Measurements from ENCODE around the gene P4HTM.

The P4HTM gene

DNA sequence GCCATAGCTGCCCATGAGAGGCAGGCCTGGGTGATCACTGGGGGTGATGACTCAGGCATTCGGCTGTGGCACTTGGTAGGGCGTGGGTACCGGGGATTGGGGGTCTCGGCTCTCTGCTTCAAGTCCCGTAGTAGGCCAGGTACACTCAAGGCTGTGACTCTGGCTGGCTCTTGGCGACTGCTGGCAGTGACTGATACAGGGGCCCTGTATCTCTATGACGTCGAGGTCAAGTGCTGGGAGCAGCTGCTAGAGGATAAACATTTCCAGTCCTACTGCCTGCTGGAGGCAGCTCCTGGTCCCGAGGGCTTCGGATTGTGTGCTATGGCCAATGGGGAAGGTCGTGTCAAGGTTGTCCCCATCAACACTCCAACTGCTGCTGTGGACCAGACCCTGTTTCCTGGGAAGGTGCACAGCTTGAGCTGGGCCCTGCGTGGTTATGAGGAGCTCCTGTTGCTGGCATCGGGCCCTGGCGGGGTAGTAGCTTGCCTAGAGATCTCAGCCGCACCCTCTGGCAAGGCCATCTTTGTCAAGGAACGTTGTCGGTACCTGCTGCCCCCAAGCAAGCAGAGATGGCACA, 22.5 kb downstream of the P4HTM start:
- no peak for DNase-seq

DNA sequence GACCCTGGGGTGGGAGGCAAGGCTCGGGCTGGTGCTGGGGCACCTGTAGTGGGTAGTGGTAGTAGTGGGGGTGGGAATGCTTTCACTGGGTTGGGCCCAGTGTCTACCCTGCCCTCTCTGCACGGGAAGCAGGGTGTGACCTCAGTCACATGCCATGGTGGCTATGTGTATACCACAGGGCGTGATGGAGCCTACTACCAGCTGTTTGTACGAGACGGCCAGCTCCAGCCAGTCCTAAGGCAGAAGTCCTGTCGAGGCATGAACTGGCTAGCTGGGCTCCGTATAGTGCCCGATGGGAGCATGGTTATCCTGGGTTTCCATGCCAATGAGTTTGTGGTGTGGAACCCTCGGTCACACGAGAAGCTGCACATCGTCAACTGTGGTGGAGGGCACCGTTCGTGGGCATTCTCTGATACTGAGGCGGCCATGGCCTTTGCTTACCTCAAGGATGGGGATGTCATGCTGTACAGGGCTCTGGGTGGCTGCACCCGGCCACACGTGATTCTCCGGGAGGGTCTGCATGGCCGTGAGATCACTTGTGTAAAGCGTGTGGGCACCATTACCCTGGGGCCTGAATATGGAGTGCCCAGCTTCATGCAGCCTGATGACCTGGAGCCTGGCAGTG, 23.2 kb downstream of the P4HTM start:
- DNase-seq = no peak

DNA sequence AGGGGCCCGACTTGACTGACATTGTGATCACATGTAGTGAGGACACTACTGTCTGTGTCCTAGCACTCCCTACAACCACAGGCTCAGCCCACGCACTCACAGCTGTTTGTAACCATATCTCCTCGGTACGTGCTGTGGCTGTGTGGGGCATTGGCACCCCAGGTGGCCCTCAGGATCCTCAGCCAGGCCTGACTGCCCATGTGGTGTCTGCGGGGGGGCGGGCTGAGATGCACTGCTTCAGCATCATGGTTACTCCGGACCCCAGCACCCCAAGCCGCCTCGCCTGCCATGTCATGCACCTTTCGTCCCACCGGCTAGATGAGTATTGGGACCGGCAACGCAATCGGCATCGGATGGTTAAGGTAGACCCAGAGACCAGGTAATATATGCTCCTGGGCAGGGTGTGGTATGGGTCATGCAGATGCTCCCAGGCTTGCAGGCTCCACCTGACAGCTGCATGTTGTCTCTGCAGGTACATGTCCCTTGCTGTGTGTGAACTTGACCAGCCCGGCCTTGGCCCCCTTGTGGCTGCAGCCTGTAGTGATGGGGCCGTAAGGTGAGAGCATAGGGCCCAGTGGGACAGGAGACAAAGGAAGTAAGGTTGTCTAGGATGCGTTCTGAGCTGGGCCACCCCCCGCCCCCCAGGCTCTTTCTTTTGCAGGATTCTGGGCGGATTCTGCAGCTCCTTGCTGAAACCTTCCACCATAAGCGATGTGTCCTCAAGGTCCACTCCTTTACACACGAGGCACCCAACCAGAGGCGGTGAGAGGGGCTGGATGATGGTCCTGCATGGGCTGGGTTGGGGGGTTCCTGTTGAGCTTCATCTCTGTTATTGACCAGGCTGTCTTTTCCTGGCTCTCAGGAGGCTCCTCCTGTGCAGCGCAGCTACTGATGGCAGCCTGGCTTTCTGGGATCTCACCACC, 24.0 kb downstream of the P4HTM start:
- DNase-seq = no peak

DNA sequence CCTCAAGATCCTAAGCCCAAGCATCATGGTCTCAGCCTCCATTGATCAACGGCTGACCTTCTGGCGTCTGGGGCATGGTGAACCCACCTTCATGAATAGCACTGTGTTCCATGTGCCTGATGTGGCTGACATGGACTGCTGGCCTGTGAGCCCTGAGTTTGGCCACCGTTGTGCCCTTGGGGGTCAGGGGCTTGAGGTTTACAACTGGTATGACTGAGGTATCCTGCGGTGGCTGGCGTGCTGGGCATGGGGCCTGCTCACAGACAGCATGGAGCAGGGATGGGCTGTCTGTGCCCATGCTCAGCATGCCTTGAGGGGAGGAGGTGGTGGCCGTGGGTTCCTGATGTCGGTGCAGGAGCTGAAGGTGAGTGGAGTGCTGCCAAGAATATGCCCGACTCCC, 25.0 kb downstream of the P4HTM start:
- DNase-seq = no peak

DNA sequence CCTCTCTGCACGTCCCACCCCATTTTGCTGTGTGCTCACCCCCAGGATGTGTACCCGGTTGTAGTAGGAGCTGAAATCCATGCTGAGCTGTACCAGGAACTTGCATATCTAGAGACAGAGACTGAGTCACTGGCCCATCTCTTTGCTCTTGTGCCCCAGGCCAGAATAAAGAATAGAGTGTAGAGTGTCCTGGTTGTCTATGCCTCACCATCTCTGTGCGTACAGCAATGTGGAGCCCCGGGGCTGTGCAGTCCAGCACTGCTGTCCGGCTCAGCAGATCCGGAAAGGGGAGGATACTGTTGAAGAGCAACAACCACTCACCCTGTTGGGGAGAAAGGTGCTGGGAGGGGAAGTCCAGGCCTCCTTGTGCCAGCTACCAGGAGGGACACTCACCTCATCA, 25.7 kb downstream of the P4HTM start:
- DNase-seq = no peak

DNA sequence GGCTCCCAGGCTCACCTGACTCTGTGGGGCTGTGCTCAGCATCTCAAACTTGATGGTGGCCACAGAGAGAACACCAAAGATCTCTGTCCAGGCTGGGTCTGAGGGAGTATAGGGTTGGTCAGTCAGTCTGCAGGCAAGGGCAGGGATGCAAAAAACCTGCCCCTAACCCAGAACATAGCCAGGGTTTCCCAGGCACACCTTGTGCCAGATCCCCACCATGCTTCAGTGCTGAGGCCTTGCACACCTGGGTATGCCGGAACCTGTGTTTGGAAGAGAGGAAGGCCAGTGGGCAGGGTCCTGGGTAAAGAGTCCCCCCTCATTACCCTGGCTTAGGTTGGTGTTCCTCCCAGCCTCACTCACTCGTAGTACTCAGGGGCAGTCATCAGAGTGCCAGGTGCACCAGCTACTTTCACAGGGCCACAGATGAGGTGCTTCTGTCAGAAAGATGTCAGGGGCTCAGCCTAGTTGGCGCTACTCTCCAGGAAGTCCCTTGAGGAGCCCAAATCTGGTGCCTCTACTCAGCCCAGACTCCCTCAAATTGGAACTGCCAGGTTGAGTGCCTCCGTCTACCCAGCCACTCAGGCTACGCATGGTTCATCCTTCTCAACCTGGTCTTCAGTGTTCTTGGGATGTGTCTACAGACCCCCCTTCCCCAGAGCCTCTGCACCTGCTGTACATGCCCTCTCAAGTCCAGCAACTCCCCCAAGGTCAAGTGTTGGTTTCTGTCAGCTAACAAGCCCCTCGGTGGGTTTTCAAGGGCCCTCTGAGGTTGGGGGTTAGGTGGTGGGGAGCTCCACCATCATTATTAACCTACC, 26.6 kb downstream of the P4HTM start:
- DNase-seq = no peak

DNA sequence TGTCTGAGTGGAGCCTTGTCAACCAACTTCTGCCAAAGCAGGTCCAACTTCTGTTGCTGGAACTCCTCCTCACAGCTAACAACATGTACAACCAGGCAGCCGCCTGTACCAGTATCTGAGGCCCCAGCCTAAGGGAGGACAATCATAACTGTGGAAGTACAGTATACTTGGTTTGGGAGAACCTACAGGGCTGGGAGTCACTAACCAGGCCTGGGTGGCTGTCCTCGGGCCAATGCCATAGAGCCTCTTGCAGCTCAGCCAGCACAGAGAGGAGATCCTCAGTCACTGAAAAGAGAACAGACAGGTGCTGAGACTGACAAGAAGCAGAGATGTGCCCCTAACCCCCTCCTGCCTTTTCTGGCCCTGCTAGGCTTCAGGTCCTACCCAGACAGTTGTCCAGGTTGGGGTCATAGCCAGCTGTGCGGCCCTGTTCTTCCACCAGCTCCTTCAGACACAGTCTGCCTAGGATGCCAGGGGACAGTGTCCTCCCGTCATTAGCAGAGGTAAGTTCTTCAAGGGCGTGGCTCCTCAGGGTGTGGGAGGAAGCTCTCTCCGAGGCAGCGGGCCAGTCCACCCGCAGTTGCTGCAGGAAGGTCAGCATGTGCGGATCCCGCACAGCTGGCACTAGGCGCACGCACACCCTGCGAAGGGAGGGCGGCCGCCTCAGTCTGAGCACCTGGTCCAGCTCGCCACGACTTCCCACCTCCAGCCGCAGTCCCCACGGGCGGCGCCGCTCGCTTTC, 27.4 kb downstream of the P4HTM start:
- no peak for DNase-seq

DNA sequence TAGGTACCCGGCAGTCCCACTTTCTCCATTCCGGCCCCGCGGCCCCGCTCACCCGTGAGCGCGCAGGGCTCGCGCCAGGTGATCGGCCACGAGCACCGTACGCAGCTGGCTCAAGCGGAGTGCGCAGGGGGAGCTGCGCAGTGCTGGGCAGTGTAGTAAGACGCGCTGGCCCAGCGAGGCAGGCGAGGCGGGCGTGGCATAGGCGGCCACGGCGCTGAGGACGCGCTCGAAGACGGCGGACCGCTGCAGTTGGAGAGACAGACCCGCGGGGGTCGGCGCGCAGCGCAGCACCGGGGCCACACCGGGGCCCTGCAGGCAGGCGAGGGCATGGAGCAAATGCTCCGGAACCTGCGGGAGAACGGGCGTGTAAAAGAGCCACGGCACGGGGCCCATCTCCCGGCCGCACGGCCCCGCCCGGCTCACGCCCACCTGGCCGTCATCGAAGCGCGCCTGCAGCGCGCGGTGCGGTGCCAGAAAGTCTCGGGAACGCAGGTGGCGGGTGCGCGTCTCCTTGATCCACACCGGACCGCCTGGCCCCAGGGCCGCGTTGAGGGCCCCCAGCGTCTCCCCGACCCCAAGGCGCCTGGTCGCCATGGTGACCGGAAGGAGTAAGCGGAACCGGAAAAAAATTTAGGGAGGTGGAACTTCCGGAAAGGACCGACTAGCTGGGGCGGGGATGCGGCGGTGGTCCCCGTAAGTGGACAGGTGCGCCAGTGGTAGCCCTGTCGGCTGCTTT, 28.1 kb downstream of the P4HTM start, which contains the start of gene DALRD3:
Gene DALRD3, minus strand, starts transcription at position 610 of the 736 bp plus-strand sequence. Its CDS starts 16 bp downstream, at position 594.
- peak; percentile 57 for DNase-seq

DNA sequence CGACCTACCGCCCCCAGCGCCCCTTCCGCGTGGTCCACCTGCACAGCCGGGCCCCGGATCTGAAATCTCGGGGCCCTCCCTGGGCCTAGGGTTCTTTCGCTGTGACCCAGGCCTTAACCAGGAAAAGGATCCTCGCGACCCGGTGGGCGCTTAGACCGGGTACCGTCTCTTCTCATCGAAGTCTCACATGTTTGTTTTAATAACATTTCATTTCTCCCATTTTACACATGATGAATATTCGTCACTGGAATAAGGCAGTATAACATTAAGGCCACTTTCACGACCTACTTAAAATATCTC, 28.6 kb downstream of the P4HTM start:
- DNase-seq = no peak

DNA sequence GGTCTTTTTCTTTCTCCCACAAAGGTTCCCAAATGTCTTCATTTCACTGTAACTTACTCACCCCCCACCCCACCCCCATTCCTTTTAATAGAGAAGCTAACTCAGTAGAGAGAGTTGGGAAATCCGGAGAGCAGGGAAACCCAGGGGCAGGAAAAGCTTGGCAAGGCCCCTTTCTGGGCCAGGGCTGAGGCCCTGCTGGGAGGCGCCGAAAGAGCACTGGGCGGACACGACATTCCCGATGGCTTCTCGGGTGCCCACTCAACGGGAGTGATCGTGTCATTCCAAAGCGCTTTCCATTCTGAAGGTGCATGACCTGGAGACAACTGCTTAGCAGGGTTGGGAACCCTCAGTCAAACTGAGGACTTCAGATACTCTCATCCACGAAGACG, 29.9 kb downstream of the P4HTM start:
- no peak for DNase-seq

DNA sequence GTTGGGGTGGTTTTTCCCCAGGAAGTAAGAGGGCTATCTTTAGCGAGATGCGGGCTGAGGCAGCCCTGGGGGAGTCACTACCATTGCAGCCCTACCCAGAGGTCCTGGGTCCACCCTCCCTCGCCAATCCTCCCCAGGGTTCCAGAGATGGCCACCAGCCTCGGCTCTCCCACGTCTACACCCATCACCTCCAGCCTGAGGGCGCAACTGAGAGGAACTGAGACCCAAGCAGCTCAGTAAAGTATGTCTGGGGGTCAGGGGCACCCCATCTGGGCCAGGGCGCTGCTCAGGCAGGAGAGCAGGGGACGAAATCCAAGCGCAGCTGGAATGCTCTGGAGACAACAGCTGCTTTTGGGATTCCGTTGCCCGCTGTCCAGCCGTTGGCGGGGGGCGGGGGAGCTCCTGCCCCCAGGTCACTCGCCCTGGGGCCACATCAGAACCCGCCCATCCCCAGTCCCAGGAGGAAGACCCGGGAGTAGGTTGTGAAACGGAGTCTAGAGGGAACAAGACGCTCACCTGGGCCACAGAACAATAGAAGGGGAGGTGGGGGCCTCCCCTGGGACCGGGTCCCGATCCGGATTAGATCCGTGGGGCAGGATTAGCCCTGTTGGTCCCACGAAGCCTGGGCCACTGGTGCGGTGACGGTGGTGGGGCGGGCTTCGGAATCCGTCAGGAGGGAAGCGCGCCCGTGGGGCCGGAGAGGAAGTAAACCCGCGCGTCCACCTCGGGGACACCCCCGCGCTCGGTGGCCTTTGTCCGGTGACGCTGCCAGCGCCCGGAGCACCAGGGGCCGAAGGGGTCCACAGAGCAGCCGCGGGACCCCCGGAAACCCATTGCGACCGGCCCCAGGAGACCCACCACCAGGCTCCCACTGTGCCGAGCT, 30.5 kb downstream of the P4HTM start:
- DNase-seq = no peak

DNA sequence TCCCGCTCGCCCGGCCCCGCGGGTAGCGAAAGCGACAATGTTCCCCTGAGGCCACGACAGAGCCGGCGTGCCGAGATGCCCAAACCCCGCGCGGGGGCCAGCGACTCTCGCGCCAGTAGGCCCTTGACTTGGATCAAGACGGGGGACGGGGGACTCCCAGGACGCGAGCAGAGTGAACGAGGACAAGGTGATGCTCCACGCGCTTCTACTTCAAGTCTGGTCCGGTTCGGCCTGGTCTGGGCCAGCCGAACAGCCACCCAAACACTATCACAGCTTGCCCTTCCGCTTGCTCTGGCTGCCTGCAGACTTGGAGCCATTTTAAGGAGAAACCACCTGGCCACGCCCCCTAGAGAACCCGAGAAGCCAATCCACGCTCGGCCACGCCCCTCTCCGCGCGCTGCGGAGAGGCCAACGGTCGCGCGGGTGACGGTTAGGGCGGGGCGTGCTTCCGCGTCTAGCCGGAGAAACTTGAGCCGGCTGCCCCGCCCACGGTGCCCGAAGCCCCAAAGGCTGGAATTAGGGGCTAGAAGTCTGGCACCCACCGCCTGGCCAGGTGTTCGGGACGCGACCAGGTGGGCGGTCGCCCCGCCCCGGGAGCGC, 31.3 kb downstream of the P4HTM start:
- peak; percentile 97 for DNase-seq

DNA sequence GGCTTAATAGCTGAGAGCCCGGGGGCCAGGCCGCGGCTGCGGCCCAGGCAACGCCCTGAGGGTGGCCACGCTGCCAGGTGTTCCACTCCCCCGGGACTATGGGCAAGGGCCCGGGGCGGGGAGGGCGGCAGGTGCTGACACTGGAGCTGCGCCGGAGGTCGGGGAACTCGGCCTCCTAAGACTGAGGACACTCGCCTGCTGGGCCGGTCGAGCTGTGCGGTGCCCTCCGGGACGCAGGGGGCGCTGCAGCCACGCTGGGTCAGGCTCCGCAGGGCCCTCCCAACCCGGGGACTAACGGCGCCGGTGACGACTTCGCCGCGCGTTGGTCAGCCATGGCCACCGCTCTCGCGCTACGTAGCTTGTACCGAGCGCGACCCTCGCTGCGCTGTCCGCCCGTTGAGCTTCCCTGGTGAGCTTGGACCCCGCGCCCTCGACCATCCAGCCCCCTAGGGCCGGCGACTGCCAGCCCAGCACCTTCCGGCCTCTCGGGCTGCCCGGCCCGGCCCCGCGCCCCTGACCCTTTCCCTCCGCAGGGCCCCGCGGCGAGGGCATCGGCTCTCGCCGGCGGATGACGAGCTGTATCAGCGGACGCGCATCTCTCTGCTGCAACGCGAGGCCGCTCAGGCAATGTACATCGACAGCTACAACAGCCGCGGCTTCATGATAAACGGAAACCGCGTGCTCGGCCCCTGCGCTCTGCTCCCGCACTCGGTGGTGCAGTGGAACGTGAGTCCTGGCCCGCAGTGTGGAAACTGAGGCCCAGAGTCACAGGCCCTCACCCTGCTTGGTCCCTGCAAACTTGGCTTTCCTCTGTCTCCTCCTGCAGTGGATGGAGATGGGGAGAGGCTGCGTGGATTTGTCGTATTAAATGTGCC, 32.0 kb downstream of the P4HTM start, which contains the start of gene NDUFAF3:
Gene NDUFAF3, plus strand, starts transcription at position 309 of the 875 bp plus-strand sequence. Its CDS starts 24 bp downstream, at position 333.
- DNase-seq = peak; percentile 91

DNA sequence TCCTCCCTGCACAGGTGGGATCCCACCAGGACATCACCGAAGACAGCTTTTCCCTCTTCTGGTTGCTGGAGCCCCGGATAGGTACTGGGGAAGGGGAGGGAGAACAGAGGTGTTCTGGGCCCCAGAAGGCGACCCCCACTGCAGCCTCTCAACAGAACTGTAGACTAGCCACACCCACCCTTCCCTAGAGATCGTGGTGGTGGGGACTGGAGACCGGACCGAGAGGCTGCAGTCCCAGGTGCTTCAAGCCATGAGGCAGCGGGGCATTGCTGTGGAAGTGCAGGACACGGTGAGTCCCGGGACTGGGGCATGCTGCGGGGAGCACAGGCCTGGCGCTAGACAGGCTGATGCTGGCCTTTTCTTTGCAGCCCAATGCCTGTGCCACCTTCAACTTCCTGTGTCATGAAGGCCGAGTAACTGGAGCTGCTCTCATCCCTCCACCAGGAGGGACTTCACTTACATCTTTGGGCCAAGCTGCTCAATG, 32.7 kb downstream of the P4HTM start:
- DNase-seq = no peak

DNA sequence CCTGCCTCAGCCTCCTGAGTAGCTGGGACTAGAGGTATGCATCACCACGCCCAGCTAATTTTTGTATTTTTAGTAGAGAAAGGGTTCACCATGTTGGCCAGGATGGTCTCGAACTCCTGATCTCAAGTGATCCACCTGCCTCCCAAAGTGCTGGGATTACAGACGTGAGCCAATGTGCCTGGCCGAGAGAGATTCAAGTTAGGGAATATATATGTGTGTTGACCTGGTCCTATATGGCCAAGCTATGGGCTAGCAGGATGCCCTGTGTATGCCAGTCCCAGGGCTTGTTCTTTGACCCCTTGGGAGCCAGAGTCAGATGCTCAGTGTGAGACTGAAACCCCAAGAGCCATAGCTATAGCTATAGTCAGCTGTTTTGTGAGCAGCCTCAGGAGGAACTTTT, 33.7 kb downstream of the P4HTM start:
- no peak for DNase-seq

DNA sequence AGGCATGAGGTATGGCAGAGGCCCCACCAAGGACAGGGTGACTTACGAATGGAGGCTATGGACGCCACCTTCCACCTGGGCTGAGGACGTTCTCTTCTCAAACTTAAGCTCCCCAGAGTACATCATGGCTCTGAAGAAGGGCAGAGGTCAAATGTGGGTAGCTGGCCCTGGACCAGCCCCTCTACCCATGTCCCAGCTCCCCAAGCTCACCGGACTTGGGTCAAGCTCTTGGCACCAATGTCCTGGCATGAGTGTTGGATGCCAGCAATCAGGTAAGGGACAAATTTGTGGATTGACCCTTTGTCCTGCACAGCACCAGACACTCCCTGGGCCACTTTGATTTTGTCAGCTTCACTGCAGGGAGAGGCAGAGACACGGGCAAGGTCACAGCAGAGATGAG, 34.4 kb downstream of the P4HTM start:
- DNase-seq = no peak

DNA sequence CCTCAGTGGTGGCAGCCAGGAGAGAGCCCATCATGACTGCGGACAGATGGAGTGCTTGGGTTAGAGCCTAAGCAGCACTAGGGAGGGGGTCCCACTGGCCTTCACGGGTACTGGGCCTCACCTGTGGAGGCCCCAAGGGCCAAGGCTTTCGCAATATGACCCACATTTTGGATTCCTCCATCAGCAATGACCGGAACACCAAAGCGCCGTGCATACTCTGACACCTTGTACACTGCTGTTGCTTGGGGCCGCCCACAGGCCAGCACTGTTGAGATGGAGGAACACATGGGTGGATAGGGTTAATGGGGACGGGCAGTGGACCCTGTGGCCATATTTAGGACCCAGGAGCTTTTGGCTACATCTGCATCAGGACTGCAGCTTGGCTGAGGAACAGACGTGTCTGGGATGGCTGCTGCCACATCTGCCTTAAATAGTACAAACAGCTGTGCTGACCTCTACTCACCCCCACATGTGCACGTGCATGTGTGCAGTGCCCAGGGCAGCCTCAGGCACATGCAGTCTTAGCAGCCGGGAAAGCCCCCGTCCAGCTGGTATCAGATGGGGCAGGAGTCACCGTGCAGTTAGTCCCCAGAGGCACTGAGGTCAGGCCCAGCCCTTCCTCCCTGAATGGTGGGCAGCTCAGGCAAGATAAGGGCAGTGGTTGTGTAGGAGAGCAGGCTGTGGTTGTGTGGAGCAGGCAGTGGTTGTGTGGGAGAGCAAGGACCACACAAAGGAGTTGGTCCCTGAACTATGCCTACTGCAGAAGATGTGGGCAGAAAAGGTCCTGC, 35.2 kb downstream of the P4HTM start:
- DNase-seq = no peak

Measured in fibroblast of skin of abdomen (primary cell).